GM18520 (cell line): Measurements from ENCODE around the gene KCNH2.
"Not testable (repeated sequence)": the region's sequence is repeated elsewhere in the genome, so short reads cannot be mapped to it uniquely, and the experiment has no call there.

ENCODE experiments used
- ATAC-seq: cut with Tn5 transposase; IDR thresholded peaks from one replicate; pipeline ENCODE4 v1.9.1; 2021; ENCODE audit not compliant: unreplicated experiment

The KCNH2 gene, protein sequence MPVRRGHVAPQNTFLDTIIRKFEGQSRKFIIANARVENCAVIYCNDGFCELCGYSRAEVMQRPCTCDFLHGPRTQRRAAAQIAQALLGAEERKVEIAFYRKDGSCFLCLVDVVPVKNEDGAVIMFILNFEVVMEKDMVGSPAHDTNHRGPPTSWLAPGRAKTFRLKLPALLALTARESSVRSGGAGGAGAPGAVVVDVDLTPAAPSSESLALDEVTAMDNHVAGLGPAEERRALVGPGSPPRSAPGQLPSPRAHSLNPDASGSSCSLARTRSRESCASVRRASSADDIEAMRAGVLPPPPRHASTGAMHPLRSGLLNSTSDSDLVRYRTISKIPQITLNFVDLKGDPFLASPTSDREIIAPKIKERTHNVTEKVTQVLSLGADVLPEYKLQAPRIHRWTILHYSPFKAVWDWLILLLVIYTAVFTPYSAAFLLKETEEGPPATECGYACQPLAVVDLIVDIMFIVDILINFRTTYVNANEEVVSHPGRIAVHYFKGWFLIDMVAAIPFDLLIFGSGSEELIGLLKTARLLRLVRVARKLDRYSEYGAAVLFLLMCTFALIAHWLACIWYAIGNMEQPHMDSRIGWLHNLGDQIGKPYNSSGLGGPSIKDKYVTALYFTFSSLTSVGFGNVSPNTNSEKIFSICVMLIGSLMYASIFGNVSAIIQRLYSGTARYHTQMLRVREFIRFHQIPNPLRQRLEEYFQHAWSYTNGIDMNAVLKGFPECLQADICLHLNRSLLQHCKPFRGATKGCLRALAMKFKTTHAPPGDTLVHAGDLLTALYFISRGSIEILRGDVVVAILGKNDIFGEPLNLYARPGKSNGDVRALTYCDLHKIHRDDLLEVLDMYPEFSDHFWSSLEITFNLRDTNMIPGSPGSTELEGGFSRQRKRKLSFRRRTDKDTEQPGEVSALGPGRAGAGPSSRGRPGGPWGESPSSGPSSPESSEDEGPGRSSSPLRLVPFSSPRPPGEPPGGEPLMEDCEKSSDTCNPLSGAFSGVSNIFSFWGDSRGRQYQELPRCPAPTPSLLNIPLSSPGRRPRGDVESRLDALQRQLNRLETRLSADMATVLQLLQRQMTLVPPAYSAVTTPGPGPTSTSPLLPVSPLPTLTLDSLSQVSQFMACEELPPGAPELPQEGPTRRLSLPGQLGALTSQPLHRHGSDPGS

DNA sequence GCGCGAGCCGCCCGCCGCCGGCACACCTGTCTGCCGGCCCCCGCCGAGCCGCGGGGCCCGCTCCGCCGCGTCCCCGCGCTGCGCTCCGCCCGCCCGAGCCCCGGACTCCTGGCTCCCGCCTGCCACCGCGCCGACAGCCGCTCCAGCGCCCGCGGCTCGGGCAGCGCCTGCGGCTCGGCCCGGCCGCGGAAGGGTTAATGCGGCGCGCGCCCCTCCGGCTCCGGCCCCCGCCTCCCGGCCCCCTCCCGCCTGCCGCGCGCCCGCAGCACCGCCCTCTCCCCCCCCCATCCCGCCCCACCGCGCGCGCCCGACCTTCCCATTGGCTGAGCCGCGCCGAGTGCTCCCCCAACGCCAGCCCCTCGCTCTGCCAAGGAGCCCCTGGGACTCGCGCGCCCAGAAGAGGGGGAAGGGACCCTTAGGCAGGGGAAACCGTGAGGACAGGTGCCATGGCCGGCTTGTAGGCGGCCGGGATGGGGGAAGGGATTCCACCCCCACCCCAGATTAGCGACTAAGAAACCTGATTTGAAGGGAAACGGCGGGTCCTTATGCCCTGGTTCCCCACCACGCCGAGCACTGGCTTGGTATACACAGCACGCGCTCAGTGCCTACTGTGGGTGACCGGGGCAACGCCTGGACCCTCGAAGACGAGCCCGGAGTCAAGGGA lies at the start of gene KCNH2:
KCNH2 (minus strand) TSS at position 196 of the 664 bp plus-strand sequence. CDS start 408 bp downstream, outside the sequence.
- no peak for ATAC-seq

DNA sequence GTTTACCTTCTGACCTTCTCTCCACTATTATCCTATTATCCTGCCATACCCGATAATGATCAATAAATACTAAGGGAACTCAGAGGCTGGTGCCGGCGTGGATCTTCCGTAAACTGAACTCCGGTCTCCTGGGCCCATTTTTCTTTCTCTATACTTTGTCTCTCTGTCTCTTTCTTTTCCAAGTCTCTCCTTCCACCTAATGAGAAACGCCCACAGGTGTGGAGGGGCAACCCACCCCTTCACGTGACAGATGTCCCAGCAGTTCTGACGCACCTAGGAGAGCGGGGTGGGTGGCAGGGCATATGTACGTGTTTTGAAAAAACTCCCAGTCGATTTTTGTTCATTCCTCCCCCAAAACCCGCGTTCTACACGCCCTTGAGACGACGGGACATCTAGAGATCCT lies 49.6 kb upstream of the KCNH2 start:
- not testable (repeated sequence) for ATAC-seq

DNA sequence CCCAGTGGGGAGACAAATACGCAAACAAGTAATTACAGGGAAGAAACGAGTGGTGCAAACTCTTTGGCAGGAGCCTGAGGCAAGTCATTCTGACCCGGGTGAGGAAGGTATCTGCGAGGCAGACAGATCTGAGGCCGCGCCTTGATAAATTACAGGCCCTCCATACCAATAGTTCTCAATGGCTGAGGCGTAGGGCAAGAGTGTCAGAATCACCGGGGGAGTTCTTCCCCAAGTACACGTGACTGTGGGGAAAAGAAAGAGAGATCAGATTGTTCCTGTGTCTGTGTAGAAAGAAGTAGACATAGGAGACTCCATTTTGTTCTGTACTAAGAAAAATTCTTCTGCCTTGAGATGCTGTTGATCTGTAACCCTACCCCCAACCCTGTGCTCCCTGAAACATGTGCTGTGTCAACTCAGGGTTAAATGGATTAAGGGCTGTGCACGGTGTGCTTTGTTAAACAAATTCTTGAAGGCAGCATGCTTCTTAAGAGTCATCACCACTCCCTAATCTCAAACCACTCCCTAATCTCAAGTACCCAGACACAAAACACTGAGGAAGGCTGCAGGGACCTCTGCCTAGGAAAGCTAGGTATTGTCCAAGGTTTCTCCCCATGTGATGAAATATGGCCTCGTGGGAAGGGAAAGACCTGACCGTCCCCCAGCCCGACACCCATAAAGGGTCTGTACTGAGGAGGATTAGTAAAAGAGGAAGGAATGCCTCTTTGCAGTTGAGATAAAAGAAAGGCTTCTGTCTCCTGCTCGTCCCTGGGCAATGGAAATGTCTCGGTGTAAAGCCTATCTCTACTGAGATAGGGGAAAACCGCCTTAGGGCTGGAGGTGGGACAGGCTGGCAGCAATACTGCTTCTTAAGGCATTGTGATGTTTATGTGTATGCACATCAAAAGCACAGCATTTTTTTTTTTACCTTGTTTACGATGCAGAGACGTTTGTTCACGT lies 48.9 kb upstream of the KCNH2 start:
- not testable (repeated sequence) for ATAC-seq

DNA sequence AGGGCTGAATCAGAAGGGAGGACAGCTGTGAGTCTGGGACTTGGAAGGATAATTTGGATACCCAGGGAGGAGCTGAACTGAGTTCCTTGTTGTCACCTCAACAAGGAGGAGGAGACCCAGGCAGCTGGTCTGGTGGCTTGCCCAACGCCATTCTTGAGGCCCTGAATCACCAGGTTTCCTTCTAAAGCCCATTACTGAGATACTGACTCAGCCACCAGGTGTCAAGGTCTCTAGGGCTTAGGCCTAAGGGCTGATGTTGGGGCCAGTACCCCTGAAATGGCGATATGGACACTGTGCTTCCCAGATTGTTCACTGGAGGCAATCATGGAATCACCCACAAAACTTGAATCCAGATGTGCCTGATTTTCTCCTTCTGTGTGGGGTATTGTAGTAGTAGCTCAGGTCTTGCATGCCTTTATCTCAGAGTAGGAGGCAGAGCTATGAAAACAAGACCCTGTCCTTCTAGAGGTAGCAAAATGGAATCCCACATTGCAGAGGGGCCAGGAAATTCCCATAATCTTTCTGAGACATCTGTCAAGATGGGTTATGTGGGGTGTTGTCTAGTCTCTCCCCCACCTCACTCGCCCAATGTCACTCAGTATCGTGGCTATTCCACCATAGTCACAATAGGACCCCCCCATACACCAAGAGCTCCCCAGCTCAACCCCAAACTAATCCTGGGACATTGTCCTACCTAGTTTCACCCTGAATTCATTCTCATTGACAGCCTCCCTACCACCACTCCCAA lies 48.0 kb upstream of the KCNH2 start:
- ATAC-seq = no peak

DNA sequence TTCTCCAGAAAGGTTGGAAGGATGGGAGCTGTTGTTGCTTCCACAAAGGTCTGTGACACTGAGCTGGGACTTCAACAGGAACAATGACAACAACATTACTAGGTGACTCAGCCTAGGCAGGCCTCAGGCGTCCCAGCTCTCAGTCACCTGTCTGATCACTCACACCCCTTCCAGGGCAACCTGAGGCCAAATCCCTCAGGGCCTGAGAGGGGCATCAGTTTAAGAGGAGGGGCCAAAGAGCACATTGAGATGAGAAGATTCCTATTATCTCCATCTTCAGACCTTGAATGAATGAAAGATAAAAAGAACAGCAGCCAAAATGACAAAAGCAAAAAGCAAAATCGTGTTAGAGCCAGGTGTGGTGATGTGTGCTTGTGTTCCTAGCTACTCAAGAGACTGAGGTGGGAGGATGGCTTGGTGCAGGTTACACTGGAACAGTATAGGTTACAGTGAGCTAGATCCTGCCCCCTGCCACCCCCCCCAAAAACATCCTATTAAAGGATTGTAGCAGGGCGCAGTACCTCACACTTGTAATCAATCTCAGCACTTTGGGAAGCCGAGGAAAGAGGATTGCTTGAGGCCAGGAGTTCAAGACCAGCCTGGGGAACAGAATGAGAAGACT lies 46.4 kb upstream of the KCNH2 start, which contains the start of gene ATG9B:
ATG9B (minus strand) TSS at position 60 of the 622 bp plus-strand sequence. CDS start 71 bp downstream, outside the sequence.
- no peak for ATAC-seq

DNA sequence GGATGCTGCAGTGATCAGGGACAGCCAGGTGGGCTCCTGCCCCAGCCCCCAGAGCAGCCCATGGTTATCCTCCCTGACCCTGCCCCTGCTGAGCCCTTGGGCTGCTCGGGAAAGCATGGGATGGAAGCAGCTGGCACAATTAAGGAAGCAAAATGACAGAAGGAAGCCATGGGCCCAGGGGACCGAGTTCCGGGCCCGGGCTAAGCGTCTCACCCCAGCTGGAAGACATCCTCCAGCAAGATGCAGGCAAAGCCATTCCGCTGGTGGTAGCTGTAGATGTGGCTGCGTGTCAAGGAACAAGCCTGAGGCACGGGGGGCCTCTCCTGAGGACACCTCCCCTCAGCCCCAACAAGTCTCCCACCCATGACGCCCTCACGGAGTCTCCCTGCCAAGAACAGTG lies 45.1 kb upstream of the KCNH2 start:
- ATAC-seq = no peak

DNA sequence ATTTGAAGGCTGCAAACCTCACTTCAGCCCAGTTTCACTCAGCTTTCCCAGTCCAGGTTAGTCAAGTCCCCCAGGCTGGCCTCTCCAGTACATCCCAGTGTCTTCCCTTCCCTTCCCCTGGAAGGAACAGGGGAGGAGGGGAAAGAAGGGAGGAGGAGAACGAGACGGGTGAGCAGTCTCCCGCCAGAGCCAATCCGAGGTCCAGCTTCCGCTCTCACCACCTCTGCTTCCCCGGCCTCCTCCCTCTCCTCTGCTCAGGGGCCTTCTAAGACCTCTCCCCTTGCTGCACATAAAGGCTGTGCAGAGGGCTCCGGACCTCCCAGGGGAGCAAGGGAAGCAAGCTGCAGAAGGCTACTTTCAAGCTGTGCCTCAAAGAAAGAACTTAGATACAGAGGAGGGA lies 42.1 kb upstream of the KCNH2 start:
- ATAC-seq = no peak

DNA sequence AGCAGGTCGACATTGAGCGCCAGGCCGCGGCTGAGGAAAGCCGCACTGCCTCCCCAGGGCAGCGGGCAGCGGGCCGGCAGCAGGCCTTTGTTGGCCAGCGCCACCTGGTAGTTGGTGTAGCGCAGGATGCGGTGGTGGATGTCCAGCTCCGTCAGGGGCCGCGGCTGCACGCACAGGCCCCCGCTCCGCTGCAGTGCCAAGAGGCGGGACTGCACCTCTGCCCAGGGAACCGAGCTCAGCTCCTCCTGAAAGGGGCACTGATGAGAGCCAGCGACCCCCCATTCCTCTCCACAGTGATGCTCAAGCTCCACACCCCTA lies 41.0 kb upstream of the KCNH2 start:
- no peak for ATAC-seq

DNA sequence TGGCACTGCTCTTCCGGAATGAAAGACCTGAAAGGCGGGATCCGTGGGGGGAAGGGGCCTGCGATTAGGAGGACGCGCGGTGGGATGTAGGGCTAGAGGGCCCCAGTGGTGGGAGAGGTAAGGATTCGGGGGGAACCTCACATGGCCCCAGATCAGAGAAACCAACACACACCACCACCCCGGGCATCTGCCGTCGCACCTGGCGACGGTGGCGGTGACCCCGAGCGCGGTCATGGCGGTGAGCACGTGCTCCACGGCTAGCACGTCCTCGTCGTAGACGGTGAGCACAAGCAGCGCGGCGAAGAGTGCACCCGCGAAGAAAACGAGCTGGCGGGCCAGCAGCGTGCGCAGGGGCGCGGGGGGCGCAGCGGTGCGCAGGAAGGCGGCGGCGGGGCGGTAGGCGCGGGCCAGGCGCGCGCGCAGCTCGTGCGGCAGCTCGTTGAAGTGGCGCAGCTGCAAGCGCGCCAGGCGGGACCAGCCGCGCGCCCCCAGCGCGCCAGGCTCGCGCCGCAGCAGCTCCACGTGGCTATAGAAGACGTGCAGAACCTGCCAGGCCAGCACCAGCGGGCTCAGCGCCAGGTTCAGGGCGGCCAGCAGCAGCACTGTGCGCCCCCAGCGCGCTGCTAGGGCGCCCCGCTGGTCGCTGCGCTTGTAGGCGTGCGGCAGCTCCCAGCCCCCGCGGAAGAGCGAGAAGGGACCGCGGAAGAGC lies 40.5 kb upstream of the KCNH2 start:
- ATAC-seq = no peak

DNA sequence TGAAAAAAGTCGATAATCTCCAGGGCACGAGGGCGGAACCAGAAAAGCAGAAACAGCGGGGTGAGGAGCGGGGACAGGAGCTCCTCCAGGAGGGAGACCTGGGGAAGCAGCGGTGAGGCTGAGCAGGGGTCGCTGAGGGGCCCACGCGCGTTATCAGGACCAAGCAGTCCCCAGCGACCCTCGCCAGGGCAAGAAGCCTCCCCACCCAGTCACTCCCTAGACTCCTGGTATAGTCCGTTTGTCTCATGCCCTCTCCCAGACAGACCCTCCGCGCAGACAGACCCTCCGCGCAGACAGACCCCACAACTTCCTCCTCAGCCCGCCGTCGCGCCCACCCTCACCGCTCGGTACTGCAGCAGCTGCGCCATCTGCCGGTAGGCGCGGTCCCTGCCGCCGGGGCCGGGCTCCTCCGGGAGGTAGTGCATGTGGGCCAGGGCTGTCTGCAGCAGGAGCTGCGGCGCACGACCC lies 39.9 kb upstream of the KCNH2 start:
- no peak for ATAC-seq

DNA sequence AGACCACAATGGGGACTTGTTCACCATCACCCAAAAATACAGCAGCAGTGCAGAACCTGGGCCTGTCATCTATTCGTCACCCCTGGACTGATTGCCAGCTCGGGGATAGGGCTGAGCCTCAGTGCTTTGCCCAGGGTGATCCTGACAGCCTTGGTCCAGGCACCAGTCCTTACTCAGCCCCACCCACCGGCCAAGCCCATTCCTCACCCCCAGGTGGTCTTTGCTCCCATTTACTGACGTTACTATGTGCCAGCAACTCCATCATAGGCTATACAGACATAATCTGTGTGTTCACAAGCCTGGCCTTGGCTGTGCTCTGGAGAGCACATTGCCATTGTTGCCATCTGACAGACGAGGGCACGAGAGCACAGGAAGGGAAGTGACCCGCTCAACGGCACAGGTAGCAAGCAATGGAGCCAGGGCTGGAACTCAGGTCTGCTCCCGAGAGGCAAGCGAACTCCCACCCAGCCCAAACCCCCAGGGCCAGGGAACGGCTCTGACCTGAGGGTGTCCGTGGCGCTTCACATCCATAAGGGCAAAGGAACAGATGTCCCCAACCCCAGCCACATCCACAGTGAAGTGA lies 39.3 kb upstream of the KCNH2 start:
- ATAC-seq = no peak

DNA sequence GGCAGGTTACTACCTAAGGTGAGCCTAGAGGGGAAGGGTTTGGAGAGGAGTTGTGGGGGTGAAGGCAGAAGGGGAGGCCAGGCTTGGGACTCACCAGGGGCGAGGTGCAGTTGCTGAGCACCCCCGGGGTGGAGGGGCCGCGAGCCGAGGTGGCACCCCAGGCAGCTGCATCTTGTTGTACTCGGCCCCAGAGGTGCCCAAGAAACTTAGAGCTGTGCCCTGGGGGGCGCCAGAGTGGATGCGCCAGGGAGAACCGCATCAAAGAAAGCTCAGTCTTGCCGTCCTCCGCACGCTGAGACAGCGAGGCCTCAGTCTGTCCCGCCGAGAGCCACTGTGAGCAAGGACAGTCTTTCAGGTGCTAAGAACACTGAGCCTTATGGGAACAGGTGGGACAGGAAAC lies 38.8 kb upstream of the KCNH2 start:
- ATAC-seq = no peak

DNA sequence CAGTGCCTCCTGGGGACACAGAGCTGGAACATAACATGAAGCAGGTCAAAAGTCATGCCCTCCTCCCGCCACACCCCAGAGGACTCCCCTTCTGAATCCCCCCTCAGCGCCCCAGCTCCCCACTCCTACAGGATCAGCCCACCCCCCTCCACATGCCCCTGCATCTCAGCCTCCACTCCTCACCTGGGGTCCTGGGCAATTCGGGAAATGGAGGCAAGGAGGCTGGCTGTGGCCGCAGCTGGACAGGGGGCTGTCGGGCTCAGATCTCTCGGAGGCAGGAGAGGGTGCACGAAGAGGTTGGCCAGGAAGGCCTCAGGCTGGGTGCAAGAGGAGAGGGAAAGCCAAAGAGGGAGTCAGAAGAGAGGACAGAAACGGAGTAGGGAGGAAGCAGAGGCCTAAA lies 38.4 kb upstream of the KCNH2 start:
- ATAC-seq = no peak

DNA sequence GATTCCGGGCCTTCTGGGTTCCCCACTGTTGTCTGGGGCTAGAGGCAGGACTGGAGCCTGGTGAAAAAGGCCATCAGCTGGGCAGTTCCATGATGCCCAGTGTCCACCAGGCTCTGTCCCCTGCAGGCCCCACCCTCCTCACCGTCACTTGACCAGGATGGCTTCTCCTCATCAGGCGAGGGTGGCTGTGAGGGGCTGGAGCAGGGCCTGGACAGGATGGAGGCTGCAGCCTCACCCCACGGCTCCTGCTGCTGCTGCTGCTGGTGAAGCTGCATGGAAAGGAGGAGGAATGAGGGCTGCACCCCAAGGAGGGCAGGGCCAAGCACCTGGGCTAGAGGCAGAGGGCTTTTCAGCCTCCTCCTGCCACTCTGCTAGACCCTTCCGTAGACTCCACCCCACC lies 37.8 kb upstream of the KCNH2 start:
- no peak for ATAC-seq

DNA sequence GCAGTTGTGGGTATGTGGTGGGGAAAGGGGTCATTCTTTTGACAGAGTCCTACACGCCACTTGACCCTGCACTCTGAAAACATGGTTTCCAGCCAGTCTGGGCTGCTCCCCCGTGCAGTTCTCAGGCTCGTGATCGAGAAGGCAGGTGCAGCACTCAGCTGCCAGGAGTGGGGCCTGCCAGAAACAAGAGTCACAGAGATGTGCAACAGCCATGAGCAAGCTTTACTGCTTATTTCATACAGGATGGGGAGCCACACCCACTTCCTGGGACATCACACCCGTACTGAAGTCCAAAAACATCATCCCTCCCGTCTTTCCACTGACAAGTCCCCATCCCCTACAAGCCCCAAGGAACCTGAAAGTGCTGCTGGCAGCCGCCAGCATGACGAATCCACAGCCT lies 36.8 kb upstream of the KCNH2 start:
- ATAC-seq = no peak

DNA sequence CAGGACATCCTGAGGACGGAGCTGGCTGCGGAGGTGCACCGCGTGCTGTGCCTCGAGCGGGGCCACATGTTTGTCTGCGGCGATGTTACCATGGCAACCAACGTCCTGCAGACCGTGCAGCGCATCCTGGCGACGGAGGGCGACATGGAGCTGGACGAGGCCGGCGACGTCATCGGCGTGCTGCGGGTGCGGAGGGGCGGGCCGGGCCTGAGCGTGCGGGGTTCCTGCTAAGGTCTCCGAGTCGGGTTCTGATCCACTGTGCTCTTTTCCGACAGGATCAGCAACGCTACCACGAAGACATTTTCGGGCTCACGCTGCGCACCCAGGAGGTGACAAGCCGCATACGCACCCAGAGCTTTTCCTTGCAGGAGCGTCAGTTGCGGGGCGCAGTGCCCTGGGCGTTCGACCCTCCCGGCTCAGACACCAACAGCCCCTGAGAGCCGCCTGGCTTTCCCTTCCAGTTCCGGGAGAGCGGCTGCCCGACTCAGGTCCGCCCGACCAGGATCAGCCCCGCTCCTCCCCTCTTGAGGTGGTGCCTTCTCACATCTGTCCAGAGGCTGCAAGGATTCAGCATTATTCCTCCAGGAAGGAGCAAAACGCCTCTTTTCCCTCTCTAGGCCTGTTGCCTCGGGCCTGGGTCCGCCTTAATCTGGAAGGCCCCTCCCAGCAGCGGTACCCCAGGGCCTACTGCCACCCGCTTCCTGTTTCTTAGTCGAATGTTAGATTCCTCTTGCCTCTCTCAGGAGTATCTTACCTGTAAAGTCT lies 35.8 kb upstream of the KCNH2 start:
- no peak for ATAC-seq

DNA sequence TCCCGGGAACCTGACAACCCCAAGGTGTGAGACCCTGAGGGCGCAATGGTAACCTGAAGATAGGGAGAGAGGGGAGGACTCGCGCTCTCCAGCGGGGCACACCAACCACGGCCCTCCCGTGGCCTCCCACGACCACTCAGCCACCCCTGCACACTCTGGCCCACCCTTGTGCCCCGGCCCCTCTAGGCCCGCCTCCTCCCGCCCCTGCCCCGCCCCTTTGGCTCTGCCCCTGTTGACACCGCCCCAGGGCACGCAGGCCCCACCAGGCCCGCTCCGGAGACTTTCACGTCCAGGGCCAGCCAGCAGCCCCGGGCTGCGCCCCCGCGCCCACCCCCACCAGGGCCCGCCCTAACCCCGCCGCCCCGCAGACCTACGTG lies 35.2 kb upstream of the KCNH2 start:
- ATAC-seq = no peak
